Smooth muscle cell (in vitro differentiated cells): Measurements from ENCODE around the gene NPHP1. TPM values are rescaled to one million over a fixed set of nuclear protein-coding genes. Genes with fewer than 3 reads are reported as not detected.
"Not testable (repeated sequence)": the region's sequence is repeated elsewhere in the genome, so short reads cannot be mapped to it uniquely, and the experiment has no call there.

Source experiments
- DNase-seq: peaks from one replicate; lab custom pipeline; 2025; ENCODE audit not compliant: unreplicated experiment; lab: John Stamatoyannopoulos, UW
- H2AFZ ChIP-seq: fragments of 200-600 bp; sonication (generic); 2 replicates; pipeline ENCODE4 v1.6.0; 2016; ENCODE audit warnings: antibody characterized with exemption, low read depth, mild to moderate bottlenecking
- H3F3A ChIP-seq: fragments of 200-600 bp; sonication (generic); 2 replicates; pipeline ENCODE4 v1.6.0; 2017; ENCODE audit warnings: antibody characterized with exemption, low read depth
- H3K27ac ChIP-seq: fragments of 200-600 bp; sonication (generic); 2 replicates; pipeline ENCODE4 v1.5.1; 2016; ENCODE audit warnings: low read depth, mild to moderate bottlenecking
- H3K27me3 ChIP-seq: fragments of 200-600 bp; sonication (generic); 2 replicates; pipeline ENCODE4 v1.6.1; 2016; ENCODE audit warnings: low read depth, mild to moderate bottlenecking
- H3K36me3 ChIP-seq: fragments of 200-600 bp; sonication (generic); 2 replicates; pipeline ENCODE4 v1.5.1; 2016; ENCODE audit warnings: low read depth
- H3K4me1 ChIP-seq: fragments of 200-600 bp; sonication (generic); 2 replicates; pipeline ENCODE4 v1.5.1; 2016; ENCODE audit warnings: low read depth
- H3K4me2 ChIP-seq: fragments of 200-600 bp; sonication (generic); 2 replicates; pipeline ENCODE4 v1.6.0; 2016; ENCODE audit warnings: mild to moderate bottlenecking
- H3K4me3 ChIP-seq: fragments of 200-600 bp; sonication (generic); 2 replicates; pipeline ENCODE4 v1.5.1; 2016; ENCODE audit warnings: mild to moderate bottlenecking
- H3K79me2 ChIP-seq: fragments of 200-600 bp; sonication (generic); 2 replicates; pipeline ENCODE4 v1.6.0; 2016; ENCODE audit warnings: low read depth, mild to moderate bottlenecking
- H3K9ac ChIP-seq: fragments of 200-600 bp; sonication (generic); 2 replicates; pipeline ENCODE4 v1.6.0; 2016; ENCODE audit warnings: low read depth
- H3K9me3 ChIP-seq: fragments of 200-600 bp; sonication (generic); replicated peaks from 2 replicates; pipeline ENCODE4 v1.5.1; 2016; ENCODE audit warnings: low read depth
- H4K20me1 ChIP-seq: fragments of 200-600 bp; sonication (generic); 2 replicates; pipeline ENCODE4 v1.6.0; 2016; ENCODE audit warnings: low read depth
- WGBS: methylation state at CpG from one replicate; pipeline ENCODE4 v1.1.7; 2016; ENCODE audit warnings: low lambda C conversion rate; 5-methylcytosine and 5-hydroxymethylcytosine counted together
- polyA plus RNA-seq: library from polyadenylated mRNA; unstranded; fragments of >200 nt; fragmentation: Nextera tagmentation; extraction: Ambion mirVana; gene quantifications from 2 replicates; pipeline ENCODE4 v1.2.1, GENCODE V29; 2016
- total RNA-seq: library from RNA; depleted of rRNA; stranded (reverse); fragments of >200 nt; gene quantifications from 2 replicates; pipeline ENCODE4 v1.2.3, GENCODE V29; 2014
- TF ChIP-seq, protein P1 (sequence below): fragments of 200-600 bp; sonication (generic); IDR thresholded peaks from 2 replicates; pipeline ENCODE4 v1.5.1; 2017; ENCODE audit warnings: borderline replicate concordance, mild to moderate bottlenecking, antibody characterized with exemption; ENCODE audit not compliant: insufficient read depth, poor library complexity, severe bottlenecking

Gene NPHP1
- total RNA-seq (5.4 and 7.0 TPM in 2 replicates), polyA plus RNA-seq (4.7 and 7.7 TPM in 2 replicates)

DNA sequence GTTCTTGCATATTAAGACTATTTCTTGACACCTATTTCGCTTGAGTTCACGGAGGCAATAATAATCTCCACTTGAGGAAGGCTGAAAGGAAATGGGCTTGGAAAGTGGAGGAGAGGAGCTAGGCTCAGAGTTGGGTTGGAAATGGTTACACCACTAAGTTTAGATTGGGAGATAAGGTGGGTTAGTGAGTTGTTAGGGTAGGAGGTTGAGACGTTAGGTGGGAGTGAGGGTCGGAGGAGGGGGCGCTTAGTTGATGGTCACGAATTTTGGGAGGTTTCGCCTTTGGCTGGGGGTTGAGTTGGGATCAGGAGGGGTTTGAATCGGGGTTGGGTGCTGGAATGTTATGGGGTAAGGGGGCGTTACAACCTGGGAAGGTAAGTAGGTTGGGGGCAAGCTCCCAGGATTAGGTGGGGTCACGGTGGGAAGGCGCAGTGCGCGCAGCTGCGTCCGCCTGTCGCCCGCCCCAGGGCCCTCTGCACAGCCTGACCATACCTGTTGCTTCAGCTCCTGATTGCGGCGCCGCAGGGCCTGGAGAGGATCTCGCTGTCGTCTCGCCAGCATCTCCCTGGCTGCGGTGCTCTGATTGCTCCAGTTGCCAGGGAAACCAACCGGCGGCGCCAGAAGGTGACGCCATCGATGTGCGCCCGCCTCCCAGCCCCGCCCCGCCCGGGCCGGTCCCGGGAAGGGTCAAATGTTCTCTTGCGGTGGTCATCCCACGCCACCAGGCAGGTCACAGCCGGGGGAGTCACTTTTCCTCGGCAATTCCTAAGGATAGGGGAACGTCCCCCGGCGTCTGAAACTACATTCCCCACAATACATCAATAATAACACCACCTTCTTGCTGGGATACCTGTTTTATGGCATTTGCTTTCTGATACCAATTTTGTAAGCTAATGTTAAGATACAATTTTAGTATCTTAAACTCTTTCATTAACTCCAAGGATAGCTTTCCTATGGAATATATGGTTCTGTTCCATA lies at the start of gene NPHP1:
TSS of gene NPHP1 (minus strand) at position 606 of the 978 bp plus-strand sequence. CDS start at position 561, 45 bp downstream.
- Histone ChIP-seq H3K27ac (peak within 1 kb of the TSS; percentile 61), H3K4me1 (no peaks in the 10 kb centered on the region), H3K79me2 (no peaks in the 10 kb centered on the region), H3K36me3 (no peaks in the 10 kb centered on the region), H3K4me3 (peak within 1 kb of the TSS; percentile 73), H3K4me2 (peak within 1 kb of the TSS; percentile 87), H3F3A (peaks cover 5% of the 10 kb centered on the region), H3K27me3 (no peaks in the 10 kb centered on the region), H4K20me1 (no peaks in the 10 kb centered on the region), H2AFZ (peak within 1 kb of the TSS; percentile 100), H3K9me3 (no peaks in the 10 kb centered on the region), H3K9ac (peak within 1 kb of the TSS; percentile 88)
- 5% methylated on average over 36 of the region's 43 CpGs for WGBS
- TF ChIP-seq, protein P1, sequence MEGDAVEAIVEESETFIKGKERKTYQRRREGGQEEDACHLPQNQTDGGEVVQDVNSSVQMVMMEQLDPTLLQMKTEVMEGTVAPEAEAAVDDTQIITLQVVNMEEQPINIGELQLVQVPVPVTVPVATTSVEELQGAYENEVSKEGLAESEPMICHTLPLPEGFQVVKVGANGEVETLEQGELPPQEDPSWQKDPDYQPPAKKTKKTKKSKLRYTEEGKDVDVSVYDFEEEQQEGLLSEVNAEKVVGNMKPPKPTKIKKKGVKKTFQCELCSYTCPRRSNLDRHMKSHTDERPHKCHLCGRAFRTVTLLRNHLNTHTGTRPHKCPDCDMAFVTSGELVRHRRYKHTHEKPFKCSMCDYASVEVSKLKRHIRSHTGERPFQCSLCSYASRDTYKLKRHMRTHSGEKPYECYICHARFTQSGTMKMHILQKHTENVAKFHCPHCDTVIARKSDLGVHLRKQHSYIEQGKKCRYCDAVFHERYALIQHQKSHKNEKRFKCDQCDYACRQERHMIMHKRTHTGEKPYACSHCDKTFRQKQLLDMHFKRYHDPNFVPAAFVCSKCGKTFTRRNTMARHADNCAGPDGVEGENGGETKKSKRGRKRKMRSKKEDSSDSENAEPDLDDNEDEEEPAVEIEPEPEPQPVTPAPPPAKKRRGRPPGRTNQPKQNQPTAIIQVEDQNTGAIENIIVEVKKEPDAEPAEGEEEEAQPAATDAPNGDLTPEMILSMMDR = no peak
- DNase-seq = peak; percentile 64

DNA sequence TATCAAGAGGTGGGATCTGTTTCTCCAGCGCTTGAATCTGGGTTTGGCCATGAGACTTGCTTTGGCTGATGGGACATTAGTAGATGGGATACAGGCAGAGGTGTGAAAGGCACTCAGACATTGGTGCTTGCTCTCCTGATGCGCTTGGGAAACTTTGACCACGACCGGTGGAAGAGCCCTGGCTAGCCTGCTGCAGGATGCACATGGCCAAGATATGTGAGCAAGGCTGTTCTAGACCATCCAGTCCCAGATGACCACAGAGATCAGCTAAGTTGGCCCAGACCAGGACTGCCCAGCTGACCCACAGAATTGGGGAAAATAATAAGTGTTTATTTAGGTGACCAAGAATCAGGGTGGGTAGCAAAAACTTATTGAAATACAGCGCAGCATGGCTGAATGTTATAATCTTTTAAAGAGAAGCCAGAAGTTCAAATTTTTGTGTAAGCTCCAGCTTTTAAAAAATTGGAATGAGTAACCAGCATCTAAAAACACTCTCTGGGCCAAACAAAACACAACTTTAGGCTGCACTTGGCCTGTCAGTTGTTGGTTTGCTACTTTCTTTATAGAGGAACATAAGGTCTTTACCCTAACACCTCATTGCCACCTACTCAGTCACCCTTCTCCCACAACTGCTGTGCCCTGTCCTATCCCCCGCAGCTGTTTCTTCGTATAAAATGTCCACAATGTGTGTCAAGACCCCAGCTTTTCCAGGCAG lies 43.4 kb upstream of the NPHP1 start:
- not testable (repeated sequence) for H2AFZ ChIP-seq, H3K4me1 ChIP-seq, H3K79me2 ChIP-seq, H3K9ac ChIP-seq, DNase-seq, H4K20me1 ChIP-seq, H3K9me3 ChIP-seq, H3K27me3 ChIP-seq, H3K4me2 ChIP-seq, H3K4me3 ChIP-seq, H3K36me3 ChIP-seq, H3K27ac ChIP-seq, H3F3A ChIP-seq
- 97% methylated on average over 6 of the region's 7 CpGs for WGBS

DNA sequence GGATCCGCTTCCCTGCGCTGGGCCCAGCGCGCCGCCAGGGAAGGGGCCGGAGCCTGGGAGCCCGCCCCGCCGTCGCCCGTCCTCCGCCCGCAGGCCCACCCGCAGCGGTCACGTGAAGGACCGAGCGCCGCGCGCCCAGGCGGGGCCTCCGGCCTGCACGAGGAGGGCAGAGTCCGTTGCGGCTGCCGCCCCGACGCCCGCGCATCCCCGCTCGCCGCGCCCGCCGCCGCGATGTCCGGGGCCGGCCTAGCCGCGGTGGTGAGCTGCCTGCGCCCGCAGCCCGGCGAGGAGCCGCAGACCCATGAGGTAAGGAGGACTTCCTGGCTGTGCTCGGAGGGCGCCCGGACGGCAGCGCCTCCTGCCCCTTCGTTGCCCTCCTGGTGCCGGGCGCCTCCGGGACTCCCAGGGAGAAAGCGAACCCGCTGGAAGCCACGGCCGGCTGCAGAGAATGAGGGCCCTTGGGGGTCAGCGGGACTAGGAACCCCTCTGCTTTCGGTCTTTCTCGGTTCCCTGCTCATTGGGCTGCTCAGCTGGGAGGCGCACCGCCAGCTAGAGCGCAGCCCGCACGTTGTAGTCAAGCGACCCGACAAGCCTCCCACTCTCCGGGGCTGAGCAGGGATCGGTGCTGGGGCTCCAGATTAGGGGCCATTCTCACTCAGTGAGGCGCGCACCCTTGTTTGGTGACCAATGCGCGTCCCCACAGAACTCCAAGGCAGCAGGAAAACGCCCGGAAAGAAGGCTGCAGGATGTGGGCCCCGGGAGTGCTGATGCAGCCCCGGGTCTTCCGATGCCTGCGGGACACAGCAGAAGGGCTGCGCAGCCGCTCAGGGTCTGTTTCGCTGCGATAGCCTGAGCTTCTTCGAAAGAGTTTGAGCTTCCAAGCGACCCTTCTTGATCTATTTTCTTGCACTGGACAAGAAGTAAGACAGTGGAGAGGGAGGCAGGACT lies 40.9 kb upstream of the NPHP1 start:
- H3K4me1 ChIP-seq, H3K4me2 ChIP-seq, H3K27me3 ChIP-seq, H3K27ac ChIP-seq, H4K20me1 ChIP-seq, DNase-seq, H2AFZ ChIP-seq, H3K9ac ChIP-seq, H3K9me3 ChIP-seq, H3K79me2 ChIP-seq, H3K4me3 ChIP-seq, H3F3A ChIP-seq, H3K36me3 ChIP-seq: not testable (repeated sequence)
- WGBS = no CpG with 5 or more reads among the region's 89 CpGs

DNA sequence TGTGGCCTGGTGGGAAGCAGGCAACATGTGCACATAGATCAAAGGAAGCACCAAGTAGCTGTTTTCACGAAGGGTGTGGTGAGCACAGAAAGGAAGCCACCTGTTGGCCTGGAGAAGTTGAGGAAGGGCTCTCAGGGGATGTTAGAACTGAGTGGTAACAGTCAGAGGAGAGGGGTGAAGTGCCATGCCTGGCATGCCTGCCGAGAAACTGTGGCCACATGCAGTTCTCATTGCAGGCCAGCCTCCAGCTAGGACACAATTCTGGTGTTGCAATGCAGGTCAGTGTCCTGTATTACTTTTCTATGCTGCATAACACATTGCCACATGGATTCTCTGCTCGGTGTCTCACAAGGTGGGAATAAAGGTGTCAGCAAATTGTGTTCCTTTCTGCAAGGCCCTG lies 38.5 kb upstream of the NPHP1 start:
- H3K27me3 ChIP-seq, H3K4me3 ChIP-seq, H3K36me3 ChIP-seq, H3K79me2 ChIP-seq, H3F3A ChIP-seq, DNase-seq, H3K9me3 ChIP-seq, H3K4me1 ChIP-seq, H3K4me2 ChIP-seq, H4K20me1 ChIP-seq, H3K27ac ChIP-seq, H2AFZ ChIP-seq, H3K9ac ChIP-seq: not testable (repeated sequence)
- no CpG with 5 or more reads among the region's 3 CpGs for WGBS

DNA sequence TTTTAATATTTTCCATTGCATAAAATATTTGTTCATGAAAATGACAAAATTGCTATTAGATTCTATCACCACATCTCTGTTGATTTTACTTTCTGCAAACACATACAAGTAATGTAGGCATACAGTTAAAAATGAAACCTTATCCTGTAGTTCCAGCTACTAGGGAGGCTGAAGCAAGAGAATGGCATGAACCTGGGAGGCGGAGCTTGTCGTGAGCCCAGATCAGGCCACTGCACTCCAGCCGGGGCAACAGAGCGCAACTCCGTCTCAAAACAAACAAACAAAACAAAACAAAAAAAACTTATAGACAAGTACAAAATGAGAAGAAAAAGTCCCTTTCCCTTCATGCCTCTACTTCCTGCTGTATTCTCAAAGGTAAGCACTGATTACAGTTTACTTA lies 29.7 kb upstream of the NPHP1 start:
- H3K27me3 ChIP-seq, H3K9me3 ChIP-seq, H3K36me3 ChIP-seq, H3K9ac ChIP-seq, H3K4me1 ChIP-seq, H3K27ac ChIP-seq, H3F3A ChIP-seq, DNase-seq, H3K4me3 ChIP-seq, H2AFZ ChIP-seq, H4K20me1 ChIP-seq, H3K79me2 ChIP-seq, H3K4me2 ChIP-seq: not testable (repeated sequence)
- 70% methylated on average over 3 of the region's 5 CpGs for WGBS

DNA sequence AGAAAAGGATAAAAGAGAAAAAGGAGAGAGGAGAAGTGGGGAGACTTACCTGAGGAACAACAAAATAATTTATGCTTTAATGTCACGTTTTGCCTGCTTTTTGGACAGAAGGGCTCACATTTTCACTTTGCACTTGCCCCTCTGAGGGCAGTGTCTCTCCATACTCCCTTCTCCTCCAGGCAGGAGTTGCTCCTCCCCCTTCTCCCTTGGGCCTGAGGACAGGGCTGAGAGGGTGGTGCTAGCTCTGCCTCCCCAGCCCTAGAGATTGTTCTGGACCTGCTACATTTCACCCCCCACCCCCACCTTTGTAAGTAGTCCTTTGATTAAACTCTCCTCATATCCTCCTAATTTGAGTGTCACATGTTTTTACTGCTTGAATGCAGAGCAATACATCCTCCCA lies 25.1 kb upstream of the NPHP1 start:
- not testable (repeated sequence) for H3K36me3 ChIP-seq, H4K20me1 ChIP-seq, H3K9me3 ChIP-seq, DNase-seq, H3K79me2 ChIP-seq, H3F3A ChIP-seq, H3K4me1 ChIP-seq, H2AFZ ChIP-seq, H3K27ac ChIP-seq, H3K4me2 ChIP-seq, H3K9ac ChIP-seq, H3K4me3 ChIP-seq
- no CpG with 5 or more reads among the region's 1 CpG for WGBS
- H3K27me3 ChIP-seq = peaks cover 21% of the 10 kb centered on the region

DNA sequence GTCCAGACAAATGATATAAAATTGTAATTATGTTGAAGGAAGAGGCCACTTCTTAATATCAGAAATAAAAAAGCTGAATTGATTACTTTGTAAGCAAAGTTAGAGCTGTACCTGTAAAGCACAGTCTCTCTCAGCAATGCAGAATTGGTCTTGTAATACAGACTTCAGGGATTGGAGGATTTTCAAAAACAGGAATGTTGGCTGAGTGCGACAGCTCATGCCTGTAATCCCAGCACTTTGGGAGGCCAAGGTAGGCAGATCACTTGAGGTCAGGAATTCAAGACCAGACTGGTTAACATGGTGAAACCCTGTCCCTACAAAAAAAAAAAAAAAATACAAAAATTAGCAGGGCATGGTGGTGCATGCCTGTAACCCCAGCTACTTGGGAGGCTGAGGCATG lies 17.8 kb upstream of the NPHP1 start:
- not testable (repeated sequence) for DNase-seq, H2AFZ ChIP-seq, H3K27ac ChIP-seq, H3K79me2 ChIP-seq, H3K4me1 ChIP-seq, H3K4me3 ChIP-seq, H3K9ac ChIP-seq, H3F3A ChIP-seq, H4K20me1 ChIP-seq, H3K36me3 ChIP-seq, H3K4me2 ChIP-seq, H3K9me3 ChIP-seq
- H3K27me3 ChIP-seq = peaks cover 28% of the 10 kb centered on the region
- WGBS = 80% methylated on average over 1 of the region's 1 CpG
